Stimulated activated CD8-positive, alpha-beta memory T cell treated with anti-CD3 and anti-CD28 coated beads, Interleukin-12 subunit alpha, Interleukin-12 subunit beta, amount 100 ng/mL, for 24 hours (primary cell): Measurements from ENCODE around the gene SYNJ2BP.
"Not testable (repeated sequence)": the region's sequence is repeated elsewhere in the genome, so short reads cannot be mapped to it uniquely, and the experiment has no call there.

ENCODE experiments used
- DNase-seq: peaks from one replicate; pipeline ENCODE4 v3.0.0-alpha.2; 2020; ENCODE audit errors: extremely low read depth

The SYNJ2BP gene, protein sequence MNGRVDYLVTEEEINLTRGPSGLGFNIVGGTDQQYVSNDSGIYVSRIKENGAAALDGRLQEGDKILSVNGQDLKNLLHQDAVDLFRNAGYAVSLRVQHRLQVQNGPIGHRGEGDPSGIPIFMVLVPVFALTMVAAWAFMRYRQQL

GRCh38 chr14:70416725-70417349 lies at the start of gene SYNJ2BP:
TSS of gene SYNJ2BP (minus strand) at chr14:70417090. CDS start at chr14:70416963, 127 bp downstream.
- DNase-seq, result no peak

GRCh38 chr14:70454731-70455130 lies 37.8 kb upstream of the SYNJ2BP start:
- no peak for DNase-seq

GRCh38 chr14:70451874-70452273 lies 35.0 kb upstream of the SYNJ2BP start, which contains the start of gene ADAM21:
TSS of gene ADAM21 (plus strand) at chr14:70452174. CDS start at chr14:70457500, 5,326 bp downstream.
- DNase-seq, result no peak

GRCh38 chr14:70448633-70449340 lies 31.9 kb upstream of the SYNJ2BP start:
- DNase-seq, result no peak

DNA sequence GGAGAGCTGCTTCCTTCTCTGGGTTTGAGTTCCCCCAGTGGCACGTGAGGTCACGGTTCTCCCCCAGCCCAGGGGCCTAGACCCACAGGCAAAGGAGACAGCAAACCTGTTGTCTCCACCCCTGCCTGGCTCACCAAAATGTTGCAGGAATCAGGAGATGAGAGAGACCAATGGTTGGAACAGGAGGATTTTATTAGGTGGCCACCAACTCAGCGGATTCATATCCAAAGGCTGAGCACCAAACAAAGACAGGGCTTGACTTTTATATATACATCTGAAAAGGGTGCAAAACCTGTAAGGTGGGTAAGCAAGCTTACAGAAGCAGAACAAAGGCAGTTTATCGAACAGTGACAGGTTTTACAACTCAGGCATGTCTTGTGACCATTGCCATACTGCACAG lies 25.9 kb upstream of the SYNJ2BP start:
- DNase-seq, result no peak

DNA sequence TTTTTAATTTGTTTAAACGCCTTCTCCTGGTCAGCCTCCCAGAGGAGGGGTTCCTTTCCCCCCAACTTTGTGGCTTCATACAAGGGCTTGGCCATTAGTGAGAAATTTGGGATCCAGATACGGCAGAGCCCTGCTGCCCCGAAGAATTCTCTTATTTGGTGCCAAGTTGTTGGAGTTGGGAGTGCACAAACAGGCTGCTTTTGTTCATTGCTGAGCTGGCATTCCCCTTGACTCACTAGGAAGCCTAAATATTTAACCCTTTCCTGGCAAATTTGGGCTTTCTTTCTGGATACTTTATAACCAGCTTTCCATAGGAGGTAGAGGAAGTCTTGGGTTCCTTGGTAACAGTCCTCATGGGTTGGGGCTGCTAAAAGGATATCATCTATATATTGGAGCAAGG lies 24.8 kb upstream of the SYNJ2BP start:
- no peak for DNase-seq

DNA sequence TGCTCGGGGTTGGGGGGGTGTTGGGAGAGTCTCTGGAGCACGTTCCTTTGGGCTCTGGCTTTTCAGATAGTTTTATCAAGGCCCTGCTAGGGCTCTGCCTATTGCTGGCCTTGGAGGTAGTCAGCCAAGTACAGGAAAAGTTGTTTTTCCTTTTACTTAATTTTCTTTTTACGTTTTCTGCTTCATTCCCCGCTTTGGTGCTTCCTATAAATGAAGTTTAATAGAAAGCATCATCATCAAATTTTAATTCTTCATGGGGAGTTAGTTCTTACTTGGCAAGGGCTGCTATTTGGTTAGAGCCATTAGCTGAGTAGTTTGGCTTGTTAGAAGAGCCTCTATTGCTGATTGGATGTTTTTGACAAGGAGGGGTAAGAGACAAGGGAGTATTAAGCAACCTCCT lies 20.0 kb upstream of the SYNJ2BP start:
- DNase-seq, result no peak

DNA sequence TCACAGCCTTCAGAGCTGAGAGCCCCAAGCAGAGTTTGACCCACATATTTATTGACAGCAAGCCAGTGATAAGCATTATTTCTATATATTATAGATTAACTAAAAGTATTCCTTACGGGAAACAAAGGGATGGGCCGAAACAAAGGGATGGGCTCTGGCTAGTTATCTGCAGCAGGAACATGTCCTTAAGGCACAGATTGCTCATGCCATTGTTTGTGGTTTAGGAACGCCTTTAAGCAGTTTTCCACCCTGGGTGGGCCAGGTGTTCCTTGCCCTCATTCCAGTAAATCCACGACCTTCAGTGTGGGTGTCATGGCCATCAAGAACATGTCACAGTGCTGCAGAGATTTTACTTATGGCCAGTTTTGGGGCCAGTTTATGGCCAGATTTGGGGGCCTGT lies 9.7 kb upstream of the SYNJ2BP start:
- DNase-seq, result not testable (repeated sequence)

GRCh38 chr14:70425354-70425753 lies 8.5 kb upstream of the SYNJ2BP start:
- DNase-seq, result no peak

GRCh38 chr14:70422538-70422937 lies 5.6 kb upstream of the SYNJ2BP start:
- no peak for DNase-seq

DNA sequence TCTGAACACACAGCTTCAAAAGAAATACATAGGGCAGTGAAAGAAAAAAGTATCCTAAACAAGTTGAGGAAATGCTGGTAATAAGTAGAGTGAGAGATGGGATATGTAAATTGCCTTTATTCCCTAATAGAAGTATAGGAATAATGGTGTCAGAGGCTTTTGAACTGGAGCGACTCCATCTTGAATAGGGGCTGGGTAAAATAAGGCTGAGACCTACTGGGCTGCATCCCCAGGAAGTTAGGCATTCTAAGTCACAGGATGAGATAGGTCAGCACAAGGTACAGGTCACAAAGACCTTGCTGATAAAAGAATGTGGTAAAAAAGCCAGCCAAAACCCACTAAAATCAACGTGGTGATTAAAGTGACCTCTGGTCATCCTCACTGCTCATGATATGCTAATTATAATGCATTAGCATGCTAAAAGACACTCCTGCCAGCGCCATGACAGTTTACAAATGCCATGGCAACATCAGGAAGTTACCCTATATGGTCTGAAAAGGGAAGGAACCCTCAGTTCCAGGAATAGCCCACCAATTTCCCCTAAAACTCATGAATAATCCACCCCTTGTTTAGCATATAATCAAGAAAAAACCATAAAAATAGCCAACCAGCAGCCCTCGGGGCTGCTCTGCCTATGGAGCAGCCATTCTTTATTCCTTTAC lies 2.5 kb upstream of the SYNJ2BP start:
- DNase-seq, result not testable (repeated sequence)

- DNase-seq, result no peak
Observed at GRCh38 chr14:70416338-70416724, 559 bp downstream of the SYNJ2BP start.

DNA sequence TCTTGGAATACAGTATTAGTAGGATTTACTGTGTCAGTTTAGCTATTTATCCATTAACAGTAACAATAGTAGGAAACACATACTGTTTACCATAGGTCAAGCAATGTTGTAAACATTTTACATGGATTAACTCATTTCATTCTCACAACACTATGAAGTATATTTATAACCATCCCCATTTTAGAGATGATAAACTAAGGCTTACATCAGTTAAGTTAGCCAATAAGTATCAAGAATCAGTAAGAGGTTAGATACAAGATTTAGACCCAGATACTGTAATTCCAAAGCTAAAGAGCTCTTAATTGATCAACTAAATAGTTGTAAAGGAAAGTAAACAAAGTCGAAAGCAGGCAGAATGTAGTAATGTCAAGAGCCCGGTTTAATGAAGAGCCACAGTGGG lies 1.1 kb downstream of the SYNJ2BP start:
- no peak for DNase-seq

DNA sequence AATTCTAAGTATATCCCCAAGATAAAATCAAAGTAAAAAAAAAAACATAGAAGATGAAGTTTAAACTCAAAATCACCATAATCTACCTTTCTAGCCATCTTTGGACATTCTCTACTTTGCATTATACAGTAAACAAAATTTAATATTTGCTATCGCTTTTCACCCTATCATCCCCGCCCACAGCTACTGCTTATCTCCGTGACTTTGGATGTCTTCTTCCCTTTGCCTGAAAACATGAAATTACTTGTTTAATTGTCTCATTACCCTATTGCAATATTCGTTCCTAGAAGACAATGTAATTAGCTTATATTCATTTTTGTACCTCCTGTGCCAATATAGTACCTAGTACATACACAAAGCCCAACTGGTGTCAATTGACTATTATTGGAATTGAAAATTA lies 9.3 kb downstream of the SYNJ2BP start:
- DNase-seq, result no peak

DNA sequence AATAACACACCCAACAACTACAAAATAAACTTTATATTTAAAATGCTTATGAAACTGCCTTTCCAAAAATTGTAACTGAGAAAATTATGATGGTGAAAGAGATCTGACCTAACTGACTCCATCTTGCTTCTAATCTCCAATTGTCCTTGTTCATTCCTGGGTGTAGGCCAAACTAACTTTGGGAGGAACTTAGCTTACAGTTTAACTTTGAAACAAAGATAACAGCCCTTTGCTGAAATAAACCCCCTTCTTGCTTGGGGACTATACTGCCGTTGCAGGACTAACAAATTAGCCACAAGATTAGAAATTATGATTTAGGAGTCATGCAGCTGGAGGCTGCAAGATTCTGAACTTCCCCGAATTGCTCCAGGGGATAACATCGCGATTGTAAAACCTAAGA lies 10.7 kb downstream of the SYNJ2BP start:
- not testable (repeated sequence) for DNase-seq

DNA sequence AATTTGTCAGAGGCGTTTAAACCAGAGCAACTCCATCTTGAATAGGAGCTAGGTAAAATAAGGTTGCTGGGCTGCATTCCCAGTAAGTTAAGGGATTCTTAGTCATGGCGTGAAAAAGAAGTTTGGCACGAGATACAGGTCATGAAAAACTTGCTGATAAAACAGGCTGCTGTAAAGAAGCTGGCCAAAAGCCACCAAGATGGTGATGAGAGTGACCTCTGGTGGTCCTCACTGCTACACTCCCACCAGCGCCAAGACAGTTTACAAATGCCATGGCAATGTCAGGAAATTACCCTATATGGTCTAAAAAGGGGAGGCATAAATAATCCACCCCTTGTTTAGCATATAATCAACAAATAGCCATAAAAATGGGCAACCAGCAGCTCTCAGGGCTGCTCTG lies 13.6 kb downstream of the SYNJ2BP start:
- not testable (repeated sequence) for DNase-seq

GRCh38 chr14:70401643-70402042 lies 15.2 kb downstream of the SYNJ2BP start:
- DNase-seq, result no peak

DNA sequence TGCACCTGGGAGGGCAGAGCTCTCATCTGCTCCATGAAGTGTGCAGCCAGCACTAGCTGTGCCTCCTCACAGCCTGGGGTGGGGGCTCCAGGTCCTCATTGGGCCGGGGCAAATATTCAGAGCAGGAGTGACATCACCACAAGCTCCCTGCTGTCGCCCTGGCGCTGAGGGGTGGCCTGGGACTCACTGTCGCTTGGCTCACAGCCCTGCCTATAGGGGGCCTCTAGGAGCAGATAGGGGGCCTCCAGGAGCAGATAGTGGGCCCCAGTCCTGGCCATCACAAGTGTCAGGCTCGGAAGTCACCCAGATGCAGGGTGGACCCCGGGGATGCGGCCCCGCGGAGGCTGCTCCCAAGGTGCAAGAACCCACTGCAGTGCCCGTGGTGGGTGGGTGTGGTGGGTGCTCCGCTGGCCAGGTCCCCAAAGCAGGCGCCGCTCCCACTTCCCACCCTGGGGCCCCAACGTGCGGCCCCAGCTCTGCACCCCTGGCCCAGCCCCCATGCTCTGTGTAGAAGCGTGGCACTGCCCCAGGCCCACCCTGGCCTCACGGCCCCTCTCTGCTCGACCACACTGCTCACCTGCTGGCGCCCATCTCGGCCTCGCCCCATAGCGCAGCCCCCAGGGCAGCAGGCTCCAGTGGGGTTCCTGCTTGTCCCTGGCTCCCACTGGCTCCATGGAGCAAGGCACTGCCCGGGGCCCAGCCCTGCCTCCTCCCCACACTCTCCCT lies 18.0 kb downstream of the SYNJ2BP start:
- DNase-seq, result no peak

GRCh38 chr14:70398280-70398679 lies 18.6 kb downstream of the SYNJ2BP start:
- no peak for DNase-seq

DNA sequence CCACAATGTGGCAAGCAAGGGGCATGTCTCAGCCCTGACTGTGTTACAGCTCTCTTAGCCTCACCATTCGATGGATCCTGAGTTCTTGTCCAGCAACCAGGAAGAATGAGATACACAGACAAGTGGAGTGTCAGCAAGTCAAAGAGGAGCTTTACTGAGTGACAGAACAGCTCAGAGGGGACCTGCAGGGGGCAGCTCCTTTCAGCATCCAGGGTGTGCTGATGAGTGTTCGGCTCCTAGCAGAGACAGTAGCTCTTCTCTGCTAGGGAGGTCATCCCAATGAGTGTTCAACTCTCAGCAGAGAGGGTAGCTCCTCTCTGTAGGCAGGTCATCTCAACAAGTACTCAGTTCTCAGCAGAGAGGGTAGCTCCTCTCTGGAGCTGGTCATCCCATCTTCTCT lies 19.1 kb downstream of the SYNJ2BP start:
- no peak for DNase-seq

DNA sequence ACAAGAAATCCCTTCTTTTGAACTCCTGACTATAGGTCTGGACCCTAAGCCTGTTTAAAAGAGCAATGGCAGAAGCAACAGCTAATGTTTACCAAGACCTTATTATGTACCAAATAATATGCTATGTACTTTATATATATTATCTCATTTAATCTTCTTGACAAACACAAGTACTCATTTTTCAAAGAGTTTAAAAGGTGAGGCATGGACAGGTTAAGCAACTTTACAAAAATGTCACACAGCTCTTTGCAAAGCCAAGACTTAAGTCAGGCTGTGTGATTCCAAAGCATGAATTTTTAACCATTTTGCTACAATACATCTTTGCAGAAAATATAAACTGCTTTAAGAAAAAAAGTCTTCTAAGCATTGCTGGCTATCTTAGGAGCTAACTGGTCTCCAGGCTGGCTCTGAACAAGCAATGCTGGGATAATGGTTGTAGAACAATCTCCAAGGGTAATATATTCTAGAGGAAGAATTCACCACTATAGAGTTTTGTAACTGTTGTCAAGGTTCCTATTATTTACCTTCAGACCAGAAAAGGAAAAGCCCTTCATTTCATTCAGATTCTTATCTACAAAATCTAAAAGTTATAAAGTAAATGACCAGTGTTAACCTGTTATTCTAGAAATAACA lies 22.1 kb downstream of the SYNJ2BP start:
- DNase-seq, result no peak

GRCh38 chr14:70392676-70393075 lies 24.2 kb downstream of the SYNJ2BP start:
- DNase-seq, result no peak
